BLaER1 treated with 17β-estradiol and CSF1 and Interleukin-3, amounts not matched to agents 10 nM and 100 nM (cell line): ENCODE measurements around the gene CDC5L.
"Not testable (repeated sequence)": the region's sequence is repeated elsewhere in the genome, so short reads cannot be mapped to it uniquely, and the experiment has no call there.

Experiments
- H3K27ac ChIP-seq, 11 experiments: shearing (Covaris generic); formaldehyde crosslinking; 2 replicates each; pipeline ENCODE4 v1.8.1; 2022
- H3K27me3 ChIP-seq, 11 experiments: shearing (Covaris generic); formaldehyde crosslinking; 2 replicates each; pipeline ENCODE4 v1.8.1; 2022
- H3K36me3 ChIP-seq, 11 experiments: shearing (Covaris generic); formaldehyde crosslinking; 2 replicates each; pipeline ENCODE4 v1.8.1; 2022
- H3K4me1 ChIP-seq, 10 experiments: shearing (Covaris generic); formaldehyde crosslinking; 2 replicates each; pipeline ENCODE4 v1.8.1; 2022
- H3K4me2 ChIP-seq, 11 experiments: shearing (Covaris generic); formaldehyde crosslinking; 2 replicates each; pipeline ENCODE4 v1.8.1; 2022
- H3K4me3 ChIP-seq, 10 experiments: shearing (Covaris generic); formaldehyde crosslinking; 2 replicates each; pipeline ENCODE4 v1.8.1; 2022
- H3K9ac ChIP-seq, 11 experiments: shearing (Covaris generic); formaldehyde crosslinking; 2 replicates each; pipeline ENCODE4 v1.8.1; 2022
- H3K9me3 ChIP-seq, 11 experiments: shearing (Covaris generic); formaldehyde crosslinking; replicated peaks in 1 of 11; 2 replicates each; pipeline ENCODE4 v1.8.1; 2022
- H4K20me1 ChIP-seq, 11 experiments: shearing (Covaris generic); formaldehyde crosslinking; 2 replicates each; pipeline ENCODE4 v1.8.1; 2022
- Cebpa-rat ChIP-seq, 11 experiments: shearing (Covaris generic); IDR thresholded peaks; 2 replicates each; pipeline ENCODE4 v1.8.1; 2022

The CDC5L gene

GRCh38 chr6:44349904-44350649 is 37.4 kb upstream of the CDC5L start:
- Histone ChIP-seq H3K9ac (no peak overlapping the region), H3K4me3 (no peak overlapping the region), H3K27me3 (peaks cover 0 to 3% (median under 1%) of the 10 kb centered on the region in 11 experiments; a peak in 2 of 22 replicates), H4K20me1 (no peaks in the 10 kb centered on the region), H3K4me1 (peaks cover 0 to 9% (median 0%) of the 10 kb centered on the region in 10 experiments; a peak in 2 of 20 replicates), H3K4me2 (peak overlapping the region in 2 of 11 experiments; percentile 20 to 31; a peak in 2 of 22 replicates), H3K36me3 (no peaks in the 10 kb centered on the region), H3K27ac (no peak overlapping the region), H3K9me3 (no peaks in the 10 kb centered on the region)
- TF ChIP-seq Cebpa-rat (IDR thresholded peaks at IDR 0.05), result no peak

- not testable (repeated sequence) for H3K4me2 ChIP-seq, H3K4me1 ChIP-seq, H3K36me3 ChIP-seq, H4K20me1 ChIP-seq, H3K27me3 ChIP-seq, H3K4me3 ChIP-seq, H3K27ac ChIP-seq, H3K9me3 ChIP-seq, H3K9ac ChIP-seq
Measured at GRCh38 chr6:44350650-44350994, 36.9 kb upstream of the CDC5L start.

DNA sequence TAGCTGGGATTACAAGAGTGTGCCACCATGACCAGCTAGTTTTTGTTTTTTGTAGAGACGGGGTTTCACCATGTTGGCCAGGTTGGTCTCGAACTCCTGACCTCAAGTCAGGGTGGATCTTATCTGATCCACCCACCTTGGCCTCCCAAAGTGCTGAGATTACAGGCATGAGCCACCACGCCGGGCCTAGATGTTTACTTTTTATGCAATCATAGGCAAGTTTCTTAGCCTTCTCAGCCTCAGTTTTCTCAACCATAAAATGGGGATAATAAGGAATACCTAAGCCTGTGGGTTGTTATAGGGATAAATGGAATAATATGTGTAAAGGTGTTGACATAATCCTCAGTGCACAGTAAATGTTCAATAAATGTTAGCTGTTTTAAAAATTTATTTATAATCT is 35.2 kb upstream of the CDC5L start:
- H3K9ac ChIP-seq, result no peak overlapping the region
- peaks cover 0 to 9% (median 0%) of the 10 kb centered on the region in 10 experiments; a peak in 3 of 20 replicates for H3K4me1 ChIP-seq
- no peak overlapping the region for H3K27ac ChIP-seq
- H3K4me2 ChIP-seq, result no peak overlapping the region
- no peak for TF ChIP-seq Cebpa-rat (IDR thresholded peaks at IDR 0.05)
- H3K27me3 ChIP-seq, result no peaks in the 10 kb centered on the region
- H4K20me1 ChIP-seq, result no peaks in the 10 kb centered on the region
- no peaks in the 10 kb centered on the region for H3K36me3 ChIP-seq
- H3K9me3 ChIP-seq, result peaks cover 0 to 18% (median 3%) of the 10 kb centered on the region in 11 experiments; a peak in 9 of 22 replicates
- H3K4me3 ChIP-seq, result no peak overlapping the region

DNA sequence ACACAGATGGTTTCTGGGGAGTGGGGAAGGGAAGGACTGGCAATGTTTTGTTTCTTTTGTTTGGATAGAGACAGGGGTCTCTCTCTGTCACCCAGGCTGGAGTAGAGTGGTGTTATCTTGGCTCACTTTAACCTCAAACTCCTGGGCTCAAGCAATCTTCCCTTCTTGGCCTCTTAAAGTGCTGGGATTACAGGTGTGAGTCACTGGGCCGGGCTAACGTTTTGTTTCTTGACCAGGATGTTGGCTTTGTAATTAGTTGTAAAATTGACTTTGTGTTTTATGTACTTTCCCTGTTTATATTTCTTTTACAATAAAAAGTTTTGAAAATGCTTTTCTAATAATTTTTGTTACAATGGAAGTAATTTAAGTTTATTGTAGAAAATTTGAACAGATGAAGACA is 34.2 kb upstream of the CDC5L start:
- H3K4me2 ChIP-seq, result no peak overlapping the region
- peaks cover 0 to 18% (median 3%) of the 10 kb centered on the region in 11 experiments; a peak in 9 of 22 replicates for H3K9me3 ChIP-seq
- H4K20me1 ChIP-seq, result no peaks in the 10 kb centered on the region
- no peak overlapping the region for H3K27ac ChIP-seq
- H3K27me3 ChIP-seq, result no peaks in the 10 kb centered on the region
- H3K4me3 ChIP-seq, result no peak overlapping the region
- peaks cover 0 to 9% (median 0%) of the 10 kb centered on the region in 10 experiments; a peak in 3 of 20 replicates for H3K4me1 ChIP-seq
- no peaks in the 10 kb centered on the region for H3K36me3 ChIP-seq
- no peak overlapping the region for H3K9ac ChIP-seq
- TF ChIP-seq Cebpa-rat (IDR thresholded peaks at IDR 0.05), result no peak

GRCh38 chr6:44355640-44356039 is 31.9 kb upstream of the CDC5L start:
- H3K9me3 ChIP-seq, result peaks cover 0 to 18% (median 3%) of the 10 kb centered on the region in 11 experiments; a peak in 9 of 22 replicates
- H3K4me2 ChIP-seq, result no peak overlapping the region
- no peak for TF ChIP-seq Cebpa-rat (IDR thresholded peaks at IDR 0.05)
- H3K27me3 ChIP-seq, result no peaks in the 10 kb centered on the region
- no peaks in the 10 kb centered on the region for H3K36me3 ChIP-seq
- no peak overlapping the region for H3K27ac ChIP-seq
- H4K20me1 ChIP-seq, result no peaks in the 10 kb centered on the region
- no peak overlapping the region for H3K4me3 ChIP-seq
- peaks cover 0 to under 1% (median 0%) of the 10 kb centered on the region in 10 experiments; a peak in 1 of 20 replicates for H3K4me1 ChIP-seq
- no peak overlapping the region for H3K9ac ChIP-seq

- no peaks in the 10 kb centered on the region; a peak in 1 of 20 replicates for H3K4me1 ChIP-seq
- no peaks in the 10 kb centered on the region for H4K20me1 ChIP-seq
- no peak overlapping the region for H3K9ac ChIP-seq
- no peak for TF ChIP-seq Cebpa-rat (IDR thresholded peaks at IDR 0.05)
- H3K9me3 ChIP-seq, result peaks cover 0 to 18% (median 3%) of the 10 kb centered on the region in 11 experiments; a peak in 9 of 22 replicates
- no peaks in the 10 kb centered on the region for H3K36me3 ChIP-seq
- no peaks in the 10 kb centered on the region for H3K27me3 ChIP-seq
- H3K27ac ChIP-seq, result no peak overlapping the region
- H3K4me3 ChIP-seq, result no peak overlapping the region
- H3K4me2 ChIP-seq, result no peak overlapping the region
Measured at GRCh38 chr6:44356487-44356886, 31.0 kb upstream of the CDC5L start.

GRCh38 chr6:44359973-44360372 is 27.5 kb upstream of the CDC5L start:
- Histone ChIP-seq H3K9me3 (peaks cover 0 to 18% (median 3%) of the 10 kb centered on the region in 11 experiments; a peak in 9 of 22 replicates), H3K36me3 (no peaks in the 10 kb centered on the region), H3K27ac (no peak overlapping the region), H3K4me3 (no peak overlapping the region), H3K9ac (no peak overlapping the region), H3K27me3 (no peaks in the 10 kb centered on the region), H3K4me1 (peaks cover 9 to 19% (median 10%) of the 10 kb centered on the region in 10 experiments; a peak in 19 of 20 replicates), H4K20me1 (no peaks in the 10 kb centered on the region), H3K4me2 (no peak overlapping the region)
- TF ChIP-seq Cebpa-rat (IDR thresholded peaks at IDR 0.05), result no peak

- peaks cover 0 to 1% (median 0%) of the 10 kb centered on the region in 11 experiments; a peak in 1 of 22 replicates for H3K9me3 ChIP-seq
- no peak overlapping the region for H3K4me3 ChIP-seq
- H4K20me1 ChIP-seq, result no peaks in the 10 kb centered on the region
- no peak overlapping the region for H3K4me2 ChIP-seq
- H3K4me1 ChIP-seq, result peaks cover 9 to 23% (median 13%) of the 10 kb centered on the region in 10 experiments; a peak in 19 of 20 replicates
- H3K27me3 ChIP-seq, result no peaks in the 10 kb centered on the region
- TF ChIP-seq Cebpa-rat (IDR thresholded peaks at IDR 0.05), result no peak
- no peak overlapping the region for H3K27ac ChIP-seq
- H3K9ac ChIP-seq, result no peak overlapping the region
- H3K36me3 ChIP-seq, result no peaks in the 10 kb centered on the region
Measured at GRCh38 chr6:44361947-44362346, 25.6 kb upstream of the CDC5L start.

- Histone ChIP-seq H3K9me3 (no peaks in the 10 kb centered on the region), H3K9ac (no peak overlapping the region), H4K20me1 (no peaks in the 10 kb centered on the region), H3K4me1 (peaks cover 12 to 32% (median 21%) of the 10 kb centered on the region in 10 experiments), H3K4me2 (no peak overlapping the region; a peak in 1 of 22 replicates), H3K27ac (no peak overlapping the region), H3K36me3 (no peaks in the 10 kb centered on the region), H3K4me3 (no peak overlapping the region), H3K27me3 (no peaks in the 10 kb centered on the region)
- TF ChIP-seq Cebpa-rat (IDR thresholded peaks at IDR 0.05), result no peak
Measured at GRCh38 chr6:44363377-44363926, 24.1 kb upstream of the CDC5L start.
